Measurements from ENCODE around the gene FAM184A. TPM values are rescaled to one million over a fixed set of nuclear protein-coding genes. Genes with fewer than 3 reads are reported as not detected.

Gene FAM184A
- total RNA-seq, 1 experiment from 2014 or later = 1.3 TPM

DNA sequence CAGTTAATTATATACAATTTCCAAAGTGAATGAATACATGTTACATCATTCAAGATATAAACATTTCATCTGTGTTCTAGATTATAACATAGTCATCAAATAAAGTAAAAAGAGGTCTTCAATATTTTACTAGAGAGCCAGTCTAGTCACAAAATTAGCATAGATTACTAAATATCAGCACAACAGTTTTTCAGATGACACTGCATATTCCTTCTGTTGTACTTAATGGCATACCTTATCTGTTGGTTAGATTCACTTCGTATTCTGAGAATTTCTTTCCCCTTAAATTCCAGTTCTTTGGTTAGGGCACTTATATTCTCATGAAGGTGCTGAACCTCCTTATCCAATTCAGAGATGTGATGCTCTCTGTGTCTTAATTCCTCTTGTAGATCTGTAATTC lies 103.7 kb downstream of the FAM184A start:
- Mint-ChIP-seq H3K27ac (ENCODE audit: low read depth, unreplicated experiment) (no peak overlapping the region), H3K36me3 (ENCODE audit: insufficient read depth, unreplicated experiment) (no peaks in the 10 kb centered on the region), H3K27me3 (ENCODE audit: insufficient read depth, unreplicated experiment) (no peaks in the 10 kb centered on the region), H3K4me3 (ENCODE audit: unreplicated experiment) (no peak overlapping the region), H3K9me3 (ENCODE audit: unreplicated experiment) (no peaks in the 10 kb centered on the region), H3K4me1 (ENCODE audit: insufficient read depth, unreplicated experiment) (peaks cover under 1% of the 10 kb centered on the region)
- DNase-seq (ENCODE audit: unreplicated experiment) = no peak
- ChIA-PET CTCF (interaction anchor here (0.6 to 13.3 kb wide), 6 partner anchors 10 to 1001 kb away, joined by 3 to 420 read pairs (median 5); no protein-coding TSS in a partner anchor), POLR2A (interaction anchor here (0.9 kb wide), 1 partner anchor 80 kb away, joined by 3 read pairs; no protein-coding TSS in a partner anchor)
- no TSS peak for BruUV-seq (replicated peaks)
- intact Hi-C loops (cut with micrococcal nuclease) = no loop called here
- TF ChIP-seq, protein P1, sequence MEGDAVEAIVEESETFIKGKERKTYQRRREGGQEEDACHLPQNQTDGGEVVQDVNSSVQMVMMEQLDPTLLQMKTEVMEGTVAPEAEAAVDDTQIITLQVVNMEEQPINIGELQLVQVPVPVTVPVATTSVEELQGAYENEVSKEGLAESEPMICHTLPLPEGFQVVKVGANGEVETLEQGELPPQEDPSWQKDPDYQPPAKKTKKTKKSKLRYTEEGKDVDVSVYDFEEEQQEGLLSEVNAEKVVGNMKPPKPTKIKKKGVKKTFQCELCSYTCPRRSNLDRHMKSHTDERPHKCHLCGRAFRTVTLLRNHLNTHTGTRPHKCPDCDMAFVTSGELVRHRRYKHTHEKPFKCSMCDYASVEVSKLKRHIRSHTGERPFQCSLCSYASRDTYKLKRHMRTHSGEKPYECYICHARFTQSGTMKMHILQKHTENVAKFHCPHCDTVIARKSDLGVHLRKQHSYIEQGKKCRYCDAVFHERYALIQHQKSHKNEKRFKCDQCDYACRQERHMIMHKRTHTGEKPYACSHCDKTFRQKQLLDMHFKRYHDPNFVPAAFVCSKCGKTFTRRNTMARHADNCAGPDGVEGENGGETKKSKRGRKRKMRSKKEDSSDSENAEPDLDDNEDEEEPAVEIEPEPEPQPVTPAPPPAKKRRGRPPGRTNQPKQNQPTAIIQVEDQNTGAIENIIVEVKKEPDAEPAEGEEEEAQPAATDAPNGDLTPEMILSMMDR (IDR thresholded peaks at IDR 0.05; ENCODE audit: unreplicated experiment) = no peak

DNA sequence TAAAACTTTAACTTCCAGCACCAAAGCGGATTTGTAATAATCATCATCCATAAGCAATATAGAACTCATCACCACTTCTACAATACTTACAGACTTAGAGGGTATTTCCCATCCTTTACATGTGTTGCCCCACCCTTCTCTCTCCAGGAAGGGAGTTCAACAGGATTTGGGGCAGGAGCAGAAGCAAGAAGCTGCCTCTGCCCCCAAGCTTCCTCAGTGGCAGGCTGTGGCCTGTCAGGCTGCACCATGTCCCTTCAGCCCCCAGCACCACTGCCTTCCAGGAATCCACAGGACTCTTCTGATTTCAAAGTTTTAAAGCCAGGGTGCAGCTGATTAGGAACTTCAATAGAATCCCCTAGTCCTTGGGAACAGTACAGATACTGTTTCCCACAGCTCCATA lies 106.8 kb downstream of the FAM184A start:
- intact Hi-C loops (cut with micrococcal nuclease) = no loop called here
- Mint-ChIP-seq H3K4me1 (ENCODE audit: insufficient read depth, unreplicated experiment) (no peaks in the 10 kb centered on the region), H3K36me3 (ENCODE audit: insufficient read depth, unreplicated experiment) (no peaks in the 10 kb centered on the region), H3K9me3 (ENCODE audit: unreplicated experiment) (no peaks in the 10 kb centered on the region), H3K4me3 (ENCODE audit: unreplicated experiment) (no peak overlapping the region), H3K27ac (ENCODE audit: low read depth, unreplicated experiment) (no peak overlapping the region), H3K27me3 (ENCODE audit: insufficient read depth, unreplicated experiment) (no peaks in the 10 kb centered on the region)
- ChIA-PET CTCF (interaction anchor here (0.6 to 13.3 kb wide), 5 partner anchors 9 to 141 kb away, joined by 3 to 420 read pairs (median 4); partner anchors contain the start of gene FAM184A), POLR2A (interaction anchor here (0.6 to 1.3 kb wide), 5 partner anchors 21 to 152 kb away, joined by 3 to 5 read pairs (median 3); no protein-coding TSS in a partner anchor)
- no TSS peak for BruUV-seq (replicated peaks)
- no peak for DNase-seq (ENCODE audit: unreplicated experiment)
- TF ChIP-seq, protein P1 (IDR thresholded peaks at IDR 0.05; ENCODE audit: unreplicated experiment) = no peak

DNA sequence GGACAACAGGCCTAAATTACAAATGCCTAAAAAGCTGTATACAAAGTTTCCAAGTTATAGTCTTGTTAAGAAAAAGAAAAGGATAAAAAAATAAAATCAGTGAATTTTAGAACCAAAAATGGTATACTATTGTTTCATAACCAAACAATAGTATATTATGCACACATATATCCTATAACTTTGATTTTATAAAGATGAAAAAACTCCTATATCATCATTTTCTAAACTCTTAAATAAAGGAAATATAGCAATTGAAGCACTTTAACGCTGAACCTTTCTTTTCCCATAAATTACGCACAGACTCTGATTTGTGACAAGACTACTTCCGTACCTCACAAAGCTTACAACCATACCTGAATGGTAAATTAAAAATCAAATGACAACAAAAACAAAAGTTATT lies 107.6 kb downstream of the FAM184A start:
- Mint-ChIP-seq H3K4me3 (ENCODE audit: unreplicated experiment) (no peak overlapping the region), H3K4me1 (ENCODE audit: insufficient read depth, unreplicated experiment) (no peaks in the 10 kb centered on the region), H3K36me3 (ENCODE audit: insufficient read depth, unreplicated experiment) (no peaks in the 10 kb centered on the region), H3K27ac (ENCODE audit: low read depth, unreplicated experiment) (no peak overlapping the region), H3K9me3 (ENCODE audit: unreplicated experiment) (no peaks in the 10 kb centered on the region), H3K27me3 (ENCODE audit: insufficient read depth, unreplicated experiment) (no peaks in the 10 kb centered on the region)
- no peak for DNase-seq (ENCODE audit: unreplicated experiment)
- intact Hi-C loops (cut with micrococcal nuclease) = no loop called here
- BruUV-seq (replicated peaks) = no TSS peak
- TF ChIP-seq, protein P1 (IDR thresholded peaks at IDR 0.05; ENCODE audit: unreplicated experiment) = no peak
- POLR2A ChIA-PET = interaction anchor here (1.3 to 1.5 kb wide), 3 partner anchors 136 to 153 kb away, joined by 3 to 5 read pairs (median 5); no protein-coding TSS in a partner anchor
- CTCF ChIA-PET = interaction anchor here (1.2 to 13.3 kb wide), 4 partner anchors 8 to 142 kb away, joined by 3 to 420 read pairs (median 4); partner anchors contain the start of gene FAM184A

DNA sequence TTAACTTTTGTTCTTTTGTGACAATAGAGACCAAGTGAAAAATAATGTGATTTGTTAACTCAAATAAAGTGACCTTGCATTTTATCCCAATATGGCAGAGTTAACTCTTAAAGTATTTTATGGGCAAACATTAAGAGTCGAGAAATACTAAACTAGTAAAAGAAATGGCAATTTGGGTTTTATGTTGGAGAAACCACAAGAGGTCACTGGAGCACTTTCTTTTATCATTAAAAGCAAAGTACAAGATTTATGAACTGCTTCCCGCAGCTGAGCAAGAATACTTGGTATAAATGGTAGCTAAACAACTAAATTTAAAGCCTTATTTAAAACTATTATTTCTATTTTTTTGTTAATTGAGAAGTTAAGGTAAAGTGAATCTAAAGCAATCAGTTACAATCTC lies 110.0 kb downstream of the FAM184A start:
- Mint-ChIP-seq H3K4me3 (ENCODE audit: unreplicated experiment) (no peak overlapping the region), H3K4me1 (ENCODE audit: insufficient read depth, unreplicated experiment) (no peaks in the 10 kb centered on the region), H3K27ac (ENCODE audit: low read depth, unreplicated experiment) (no peak overlapping the region), H3K36me3 (ENCODE audit: insufficient read depth, unreplicated experiment) (no peaks in the 10 kb centered on the region), H3K9me3 (ENCODE audit: unreplicated experiment) (no peaks in the 10 kb centered on the region), H3K27me3 (ENCODE audit: insufficient read depth, unreplicated experiment) (no peaks in the 10 kb centered on the region)
- TF ChIP-seq, protein P1 (IDR thresholded peaks at IDR 0.05; ENCODE audit: unreplicated experiment) = peak; percentile 28
- CTCF ChIA-PET = interaction anchor here (0.6 to 13.3 kb wide), 19 partner anchors 8 to 164 kb away, joined by 3 to 420 read pairs (median 5); partner anchors contain the start of gene FAM184A
- DNase-seq (ENCODE audit: unreplicated experiment) = peak; percentile 47
- intact Hi-C loops (cut with micrococcal nuclease) = loop anchor here (1.0 to 10.0 kb wide), 2 partner anchors 142 to 684 kb away; no protein-coding TSS in a partner anchor
- POLR2A ChIA-PET = interaction anchor here (0.9 to 1.0 kb wide), 2 partner anchors 109 to 142 kb away, joined by 3 to 12 read pairs; no protein-coding TSS in a partner anchor
- no TSS peak for BruUV-seq (replicated peaks)

Data from MCF 10A (cell line).